Motor neuron (in vitro differentiated cells): Measurements from ENCODE around the gene WDR64. TPM values are rescaled to one million over a fixed set of nuclear protein-coding genes. Genes with fewer than 3 reads are reported as not detected.

Experiments
- ATAC-seq, 8 experiments: fragments of 200-7000 bp; cut with Tn5 transposase; replicated peaks in 6 of 8; 2 replicates each; pipeline ENCODE4 v1.8.0; 2021; ENCODE audit warnings: mild to moderate bottlenecking in 8 of 8, moderate library complexity in 8 of 8
- H3K27ac ChIP-seq, 2 donors: fragments of 250-450 bp; sonication (Bioruptor Pico); 2 replicates each; pipeline ENCODE4 v1.9.0; 2021; ENCODE audit warnings: antibody characterized with exemption in 2 of 2, mild to moderate bottlenecking in 2 of 2, moderate library complexity in 1 of 2
- H3K4me1 ChIP-seq, 2 donors: fragments of 250-450 bp; sonication (Bioruptor Pico); replicated peaks in 1 of 2; 2 replicates each; pipeline ENCODE4 v1.6.1; 2021; ENCODE audit warnings: antibody characterized with exemption in 2 of 2, mild to moderate bottlenecking in 2 of 2, moderate library complexity in 1 of 2
- H3K4me3 ChIP-seq, 5 donors: fragments of 250-450 bp; sonication (Bioruptor Pico); 2 replicates each; pipeline ENCODE4 v1.9.0; 2021; ENCODE audit warnings: antibody characterized with exemption in 5 of 5, mild to moderate bottlenecking in 5 of 5, moderate library complexity in 4 of 5
- WGBS, 10 experiments: fragments of 450-650 bp; shearing (Covaris generic); methylation state at CpG; one replicate each; pipeline ENCODE4 v1.0.0; 2022; 5-methylcytosine and 5-hydroxymethylcytosine counted together
- in situ Hi-C, 9 experiments: fragments of 400-800 bp; cut with MboI; loops; one replicate each; pipeline ENCODE4 v1.15.0; 2021; ENCODE audit warnings: low sequenced_read_pairs in 9 of 9, low pct_unique_long_range_greater_than_20kb in 2 of 9; ENCODE audit not compliant: unreplicated experiment in 9 of 9
- total RNA-seq, 8 experiments: library from RNA; unstranded; fragments of 300-600 nt; gene quantifications; 2 replicates each; pipeline versions ENCODE4 v1.2.3 to v1.2.4, GENCODE V29; 2022

The WDR64 gene
- total RNA-seq, 8 experiments from 2014 or later = 0.05 to 0.85 (median 0.27) TPM; not detected in 4

DNA sequence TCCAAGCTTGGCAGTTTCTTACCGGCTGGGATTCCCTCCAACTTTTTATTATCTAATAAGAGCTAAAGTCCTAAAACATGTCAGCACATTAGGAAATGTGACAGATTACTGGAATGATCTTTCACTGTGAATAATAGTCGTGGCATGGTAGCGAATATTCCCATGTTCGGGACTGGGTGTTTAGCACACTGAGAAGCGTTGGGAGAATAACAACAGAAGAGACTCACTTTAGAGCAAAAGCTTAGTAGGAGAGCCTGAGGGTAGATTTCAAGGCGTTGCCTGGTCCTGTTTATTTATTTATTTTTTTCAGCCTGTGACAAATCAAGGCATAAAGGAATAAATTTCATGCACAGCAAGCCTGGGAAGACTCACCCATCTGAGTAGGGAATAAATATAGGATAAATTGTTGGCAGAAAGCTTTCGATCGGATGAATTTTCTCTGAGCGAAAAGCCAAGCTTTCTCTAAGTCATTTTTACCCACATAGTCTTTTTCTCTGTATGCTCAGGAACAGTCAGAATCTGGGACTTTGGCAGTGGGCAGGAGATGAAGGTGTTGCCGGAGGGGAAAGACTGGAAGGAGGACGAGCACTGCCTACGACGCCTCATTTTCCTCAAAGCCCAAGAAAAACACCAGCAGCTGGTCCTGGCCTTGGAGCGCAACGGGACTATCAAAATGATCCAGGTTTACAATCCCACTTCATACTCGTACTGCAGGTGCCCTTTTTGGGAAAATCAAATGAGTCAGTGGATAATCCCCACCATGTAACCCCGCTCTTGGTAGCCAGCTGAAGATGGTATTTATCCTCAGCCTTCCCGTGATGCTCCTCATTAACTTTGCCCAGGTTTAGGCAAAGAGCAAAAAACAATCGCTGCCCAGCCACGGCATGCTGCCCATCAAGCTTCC, 97.2 kb downstream of the WDR64 start:
- ATAC-seq = peak in 4 of 8 experiments; percentile 22 to 95 (median 94)
- no peak overlapping the region for H3K4me3 ChIP-seq
- WGBS, 10 experiments = 16 to 100% (median 87%) methylated on average over 6 to 18 of the region's 20 CpGs

GRCh38 chr1:241749945-241750695, 98.0 kb downstream of the WDR64 start:
- H3K27ac ChIP-seq = no peak overlapping the region
- H3K4me3 ChIP-seq = no peak overlapping the region
- H3K4me1 ChIP-seq = no peaks in the 10 kb centered on the region
- in situ Hi-C loops = no loop called here
- peak in 2 of 8 experiments; percentile 36 to 58 for ATAC-seq
- 51 to 100% (median 88%) methylated on average over 1 to 6 of the region's 6 CpGs; no CpG with 5 or more reads in 2 of the 10 experiments for WGBS, 10 experiments

More for the DNA sequence above, 97.2 kb downstream of the WDR64 start:
- Histone ChIP-seq H3K4me1 (no peaks in the 10 kb centered on the region), H3K27ac (no peak overlapping the region)
- in situ Hi-C loops = no loop called here

DNA sequence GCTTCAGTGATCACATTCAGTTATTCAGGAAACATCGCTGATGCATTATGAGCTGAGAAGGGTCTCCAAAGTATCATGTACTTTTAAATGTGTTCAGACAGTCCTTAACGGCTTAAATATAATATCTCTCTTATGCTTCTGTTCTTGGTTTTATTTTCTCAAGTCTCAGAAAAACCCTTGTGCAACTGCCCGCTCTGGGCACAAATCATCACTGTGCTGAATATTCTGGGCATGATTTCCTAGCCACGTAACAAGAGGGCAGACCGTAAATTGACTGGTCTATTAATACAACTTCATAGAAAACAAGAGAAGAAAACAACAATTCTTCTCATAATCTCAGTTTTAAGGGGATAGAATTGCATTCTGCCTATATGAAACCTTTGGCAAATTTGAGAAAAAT, 99.4 kb downstream of the WDR64 start:
- no peak for ATAC-seq
- Histone ChIP-seq H3K27ac (no peak overlapping the region), H3K4me3 (no peak overlapping the region), H3K4me1 (no peaks in the 10 kb centered on the region)
- 15 to 100% (median 83%) methylated on average over 1 to 5 of the region's 5 CpGs for WGBS, 10 experiments
- in situ Hi-C loops = no loop called here

DNA sequence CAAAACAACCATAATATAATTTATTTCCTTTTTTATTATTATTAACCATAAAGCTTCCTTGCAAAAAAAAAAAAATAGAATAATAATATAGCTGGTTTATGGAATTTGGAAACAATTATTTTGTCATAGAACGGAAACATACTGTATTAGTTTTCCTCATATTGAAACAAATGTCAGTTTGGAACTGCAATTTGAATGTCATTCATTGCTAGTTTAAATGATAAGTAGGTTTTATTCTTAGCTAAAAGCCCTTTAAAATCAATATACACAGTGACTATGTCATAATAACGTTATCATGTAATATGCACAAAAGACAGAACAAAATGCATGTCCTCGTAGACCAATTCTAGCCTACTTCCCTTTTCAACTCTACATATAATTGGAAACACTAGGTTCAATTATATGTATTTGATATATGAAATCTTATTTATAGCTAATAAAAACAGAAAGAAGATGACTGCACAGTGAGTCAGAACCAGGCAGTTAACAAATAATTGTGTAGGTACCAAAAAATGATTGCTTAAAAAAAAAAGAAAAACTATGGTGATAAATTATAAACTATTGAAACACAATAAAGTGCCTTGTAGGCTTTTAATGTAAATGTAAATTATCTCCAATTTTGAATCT, 110.7 kb downstream of the WDR64 start:
- Histone ChIP-seq H3K4me3 (no peak overlapping the region), H3K27ac (no peak overlapping the region), H3K4me1 (no peaks in the 10 kb centered on the region)
- in situ Hi-C loops = no loop called here
- 25 to 94% (median 67%) methylated on average over 2 to 3 of the region's 3 CpGs for WGBS, 10 experiments
- peak in 1 of 8 experiments; percentile 22 for ATAC-seq

GRCh38 chr1:241765390-241765789, 113.3 kb downstream of the WDR64 start:
- 14 to 80% (median 62%) methylated on average over 2 to 4 of the region's 4 CpGs for WGBS, 10 experiments
- in situ Hi-C loops = no loop called here
- no peak overlapping the region for H3K4me3 ChIP-seq
- ATAC-seq = no peak
- H3K4me1 ChIP-seq = peaks cover 0 to 2% of the 10 kb centered on the region in 2 donors
- no peak overlapping the region for H3K27ac ChIP-seq

DNA sequence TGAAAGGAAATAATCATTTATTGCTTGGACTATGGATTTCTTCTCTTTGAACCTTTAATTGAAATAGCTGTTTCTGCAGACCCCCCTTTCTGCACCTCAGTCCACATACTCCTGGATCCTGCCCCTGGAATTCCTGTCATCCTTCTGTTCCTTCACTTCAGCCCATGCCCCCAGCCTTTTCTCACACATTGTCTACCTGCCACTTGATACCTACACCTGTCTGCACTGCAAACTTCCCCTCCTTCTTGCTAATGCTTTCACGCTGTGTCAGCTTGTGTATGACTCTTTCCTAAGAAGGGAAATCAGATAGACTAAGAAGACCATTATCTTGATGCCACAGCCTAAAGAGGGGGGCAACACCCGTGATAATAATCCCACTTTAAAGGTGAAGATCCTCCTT, 115.7 kb downstream of the WDR64 start:
- Histone ChIP-seq H3K27ac (no peak overlapping the region), H3K4me3 (no peak overlapping the region), H3K4me1 (peaks cover 0 to 6% of the 10 kb centered on the region in 2 donors)
- in situ Hi-C loops = no loop called here
- ATAC-seq = no peak
- 0 to 81% (median 59%) methylated on average over 1 to 2 of the region's 2 CpGs; no CpG with 5 or more reads in 3 of the 10 experiments for WGBS, 10 experiments

DNA sequence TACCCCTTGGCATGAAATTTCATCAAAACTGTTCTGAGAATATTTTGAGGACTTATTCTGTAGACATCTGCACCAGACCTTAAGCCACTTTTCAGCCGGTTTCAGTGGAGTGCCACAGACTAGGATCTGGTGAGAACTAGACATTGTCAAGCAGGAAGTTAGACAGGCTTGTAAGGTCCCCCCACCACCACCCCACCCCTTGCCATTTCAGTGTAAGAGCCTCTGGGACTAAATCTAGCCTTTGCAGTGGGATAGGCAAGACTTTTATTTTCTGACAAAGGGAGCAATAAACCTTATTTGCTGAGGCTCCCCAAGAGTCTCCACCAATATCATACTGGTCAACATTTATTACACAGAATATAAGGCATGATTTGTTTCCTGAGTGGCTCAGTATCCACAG, 118.0 kb downstream of the WDR64 start:
- peaks cover 0 to 6% of the 10 kb centered on the region in 2 donors for H3K4me1 ChIP-seq
- WGBS, 10 experiments = 0 to 100% (median 33%) methylated on average over 1 of the region's 1 CpG; no CpG with 5 or more reads in 3 of the 10 experiments
- H3K4me3 ChIP-seq = no peak overlapping the region
- in situ Hi-C loops = no loop called here
- peak in 5 of 8 experiments; percentile 44 to 95 (median 74) for ATAC-seq
- H3K27ac ChIP-seq = no peak overlapping the region

- in situ Hi-C loops = no loop called here
- H3K27ac ChIP-seq = no peak overlapping the region
- H3K4me1 ChIP-seq = peaks cover 0 to 6% of the 10 kb centered on the region in 2 donors
- ATAC-seq = no peak
- WGBS, 10 experiments = 28 to 94% (median 75%) methylated on average over 1 to 2 of the region's 2 CpGs; no CpG with 5 or more reads in 1 of the 10 experiments
- H3K4me3 ChIP-seq = no peak overlapping the region
Observed at GRCh38 chr1:241771117-241771516, 119.0 kb downstream of the WDR64 start.

GRCh38 chr1:241772932-241773500, 120.9 kb downstream of the WDR64 start:
- ATAC-seq = no peak
- Histone ChIP-seq H3K4me3 (no peak overlapping the region), H3K27ac (no peak overlapping the region), H3K4me1 (peaks cover 0 to 6% of the 10 kb centered on the region in 2 donors)
- 92 to 100% (median 97%) methylated on average over 1 to 4 of the region's 4 CpGs; no CpG with 5 or more reads in 1 of the 10 experiments for WGBS, 10 experiments
- in situ Hi-C loops = no loop called here

- 35 to 95% (median 78%) methylated on average over 3 to 4 of the region's 4 CpGs for WGBS, 10 experiments
- Histone ChIP-seq H3K27ac (no peak overlapping the region), H3K4me3 (no peak overlapping the region), H3K4me1 (peaks cover 0 to 6% of the 10 kb centered on the region in 2 donors)
- no peak for ATAC-seq
- in situ Hi-C loops = no loop called here
Observed at GRCh38 chr1:241773991-241774390, 121.9 kb downstream of the WDR64 start.

GRCh38 chr1:241775021-241775420, 122.9 kb downstream of the WDR64 start:
- no peak overlapping the region for H3K27ac ChIP-seq
- ATAC-seq = no peak
- H3K4me1 ChIP-seq = peaks cover 0 to 6% of the 10 kb centered on the region in 2 donors
- in situ Hi-C loops = no loop called here
- 75 to 100% (median 95%) methylated on average over 2 of the region's 2 CpGs; no CpG with 5 or more reads in 1 of the 10 experiments for WGBS, 10 experiments
- no peak overlapping the region for H3K4me3 ChIP-seq

DNA sequence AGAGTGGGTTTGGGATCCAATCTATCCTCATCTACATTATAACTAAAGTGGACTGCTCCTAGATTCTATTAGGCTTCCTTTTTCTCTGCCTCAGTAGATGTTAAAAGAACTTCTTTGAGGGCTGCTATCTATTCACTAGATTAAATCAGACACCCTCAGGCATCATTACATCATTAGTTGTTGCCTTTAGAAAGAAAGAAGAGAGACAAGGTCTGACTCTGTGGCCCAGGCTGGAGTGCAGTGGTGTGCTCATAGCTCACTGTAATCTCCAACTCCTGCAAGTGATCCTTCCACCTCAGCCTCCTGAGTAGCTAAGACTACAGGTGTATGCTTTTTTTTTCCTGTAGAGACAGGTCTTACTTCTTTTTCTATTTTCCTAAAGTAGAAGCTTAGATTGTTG, 124.8 kb downstream of the WDR64 start:
- no peaks in the 10 kb centered on the region for H3K4me1 ChIP-seq
- H3K4me3 ChIP-seq = no peak overlapping the region
- in situ Hi-C loops = no loop called here
- no peak overlapping the region for H3K27ac ChIP-seq
- no peak for ATAC-seq
